ENCODE results near the gene SACM1L.
"Not testable (repeated sequence)": the region's sequence is repeated elsewhere in the genome, so short reads cannot be mapped to it uniquely, and the experiment has no call there.

SACM1L gene

GRCh38 chr3:45666757-45667431, 22.3 kb upstream of the SACM1L start:
- no peak for DNase-seq (ENCODE audit: low read depth)

DNA sequence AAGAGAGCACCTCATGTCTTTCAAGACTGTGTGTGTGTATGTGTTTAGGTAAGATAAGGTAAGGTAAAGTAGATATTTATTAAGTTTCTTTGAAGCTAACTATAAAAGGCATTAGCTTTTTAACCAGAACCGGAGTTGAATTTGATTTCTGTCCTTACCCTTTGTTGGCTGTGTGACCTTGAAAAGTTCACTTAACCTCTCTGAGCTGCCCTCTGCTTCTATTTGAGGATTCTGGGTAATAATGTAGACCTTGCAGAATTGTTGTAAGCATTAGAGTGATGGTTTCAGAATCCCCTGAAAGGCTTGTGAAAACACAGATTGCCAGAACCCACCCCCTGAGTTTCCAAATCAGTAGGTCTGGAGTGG, 21.6 kb upstream of the SACM1L start:
- DNase-seq (ENCODE audit: low read depth) = no peak

DNA sequence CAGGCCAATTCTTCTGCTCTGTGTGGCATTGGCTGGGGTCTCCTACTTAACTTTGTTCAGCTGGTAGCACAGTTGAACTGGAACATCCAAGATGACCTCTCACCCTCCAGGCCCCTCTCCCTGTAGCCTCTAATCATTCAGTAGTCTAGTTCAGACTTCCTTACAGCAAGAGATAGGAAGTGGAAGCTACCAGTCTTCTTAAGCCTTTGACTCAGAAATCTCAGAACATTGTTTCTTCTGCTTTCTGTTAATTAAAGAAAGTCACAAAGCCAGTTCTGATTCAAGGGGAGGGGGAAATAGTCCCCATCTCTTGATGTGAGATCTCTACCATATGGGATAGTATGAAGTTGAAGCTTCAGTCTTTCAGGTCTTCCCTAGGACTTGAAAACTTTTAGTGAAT, 18.8 kb upstream of the SACM1L start:
- DNase-seq (ENCODE audit: low read depth) = no peak

- no peak for DNase-seq (ENCODE audit: low read depth)
Measured at GRCh38 chr3:45670991-45671390, 18.2 kb upstream of the SACM1L start.

DNA sequence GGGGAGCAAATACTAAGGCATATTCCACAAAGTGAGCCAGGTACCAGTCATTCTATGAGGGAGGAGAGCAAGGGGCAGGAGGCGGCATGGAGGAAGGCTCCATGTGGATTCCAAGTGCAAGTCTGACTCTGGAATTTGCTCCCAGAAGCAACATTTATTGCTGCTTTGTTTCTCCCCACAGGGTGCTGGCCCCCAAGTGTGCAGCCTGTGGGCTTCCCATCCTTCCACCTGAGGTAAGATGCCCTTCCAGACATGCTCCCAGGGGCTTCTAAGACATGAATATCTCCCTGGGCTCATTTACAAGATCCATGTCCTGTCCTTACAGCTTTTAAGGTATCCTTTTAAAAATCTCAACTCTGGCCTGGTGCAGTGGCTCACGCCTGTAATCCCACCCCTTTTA, 15.9 kb upstream of the SACM1L start:
- no peak for DNase-seq (ENCODE audit: low read depth)

GRCh38 chr3:45676325-45677032, 12.7 kb upstream of the SACM1L start:
- no peak for DNase-seq (ENCODE audit: low read depth)

DNA sequence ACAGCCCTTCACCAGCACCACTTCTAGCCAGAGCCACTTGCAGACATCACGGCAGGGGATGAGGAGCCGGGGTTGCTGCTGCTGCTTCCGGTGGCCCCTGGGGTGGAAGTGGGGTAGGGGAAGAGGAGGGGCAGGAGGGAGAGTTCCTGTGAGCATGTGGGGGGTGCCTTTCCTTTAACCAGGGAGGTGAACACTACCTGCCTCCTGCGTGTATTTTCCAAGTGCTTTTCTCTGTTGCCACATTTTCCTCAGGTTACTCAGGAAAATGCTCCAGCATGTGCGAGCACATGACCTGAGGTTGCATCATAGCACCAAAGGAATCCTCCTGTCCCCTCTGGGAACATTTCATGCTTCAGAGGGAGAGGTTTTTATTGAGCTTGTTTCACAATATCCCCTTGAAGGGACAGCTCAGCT, 12.2 kb upstream of the SACM1L start:
- DNase-seq (ENCODE audit: low read depth) = no peak

- DNase-seq (ENCODE audit: low read depth) = no peak
Measured at GRCh38 chr3:45677841-45678240, 11.4 kb upstream of the SACM1L start.

DNA sequence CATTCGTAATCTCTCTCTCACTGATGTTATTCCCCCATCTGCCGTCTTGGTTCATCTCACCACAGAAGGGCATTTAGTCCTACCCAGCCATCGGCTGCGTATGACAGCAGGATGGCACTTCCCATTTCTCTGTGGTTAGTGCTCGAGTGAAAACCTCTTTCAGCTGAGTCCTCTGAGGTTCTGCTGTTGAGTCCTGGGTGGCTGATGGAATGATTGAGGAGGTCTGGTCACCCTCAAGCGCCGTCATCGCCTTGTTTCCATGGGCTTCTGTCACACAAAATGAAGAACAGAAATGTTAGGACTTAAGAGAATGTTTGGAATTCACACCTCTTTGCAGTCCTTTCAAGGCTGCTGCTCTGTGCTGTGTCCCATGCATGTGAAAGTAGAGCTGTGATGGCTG, 9.4 kb upstream of the SACM1L start:
- DNase-seq (ENCODE audit: low read depth) = no peak

DNA sequence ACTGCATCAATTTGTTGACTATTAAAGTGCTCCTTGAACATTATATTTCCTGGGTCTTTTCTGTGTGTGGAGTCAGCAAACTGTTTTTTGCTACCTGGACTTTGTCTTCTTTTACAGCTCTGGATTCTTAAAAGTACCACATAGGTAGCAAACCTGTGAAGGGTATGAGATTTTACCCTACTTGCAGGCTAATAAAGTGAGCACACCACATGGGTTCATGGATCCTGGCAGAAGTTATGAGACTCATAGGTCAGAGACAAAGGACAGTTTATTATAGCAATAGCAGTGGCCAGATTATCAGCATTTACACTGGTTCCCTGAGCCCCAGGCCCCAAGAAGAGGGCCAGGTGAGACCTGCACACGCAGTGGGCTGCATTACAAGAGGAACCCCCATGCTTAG, 8.0 kb upstream of the SACM1L start:
- DNase-seq (ENCODE audit: low read depth) = no peak

DNA sequence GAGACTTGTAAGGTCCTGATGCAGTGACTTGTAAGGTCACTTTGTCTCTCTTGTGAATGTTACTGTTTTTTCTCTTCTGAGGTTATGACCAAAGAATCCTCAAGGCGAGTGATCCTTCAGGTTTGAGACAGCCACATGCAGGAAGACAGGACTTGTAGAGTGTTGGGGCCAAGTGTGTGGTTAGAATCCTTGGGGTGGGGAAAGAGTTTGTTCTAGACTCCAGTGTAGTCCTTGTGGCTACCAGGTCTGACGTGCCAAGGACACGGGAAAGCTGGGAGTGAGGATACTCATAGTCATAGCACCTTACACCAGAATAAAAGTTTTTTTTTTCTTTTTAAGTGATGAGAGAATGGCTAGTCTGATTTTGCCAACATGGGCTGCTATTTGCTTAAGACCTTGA, 7.3 kb upstream of the SACM1L start:
- DNase-seq (ENCODE audit: low read depth) = no peak

DNA sequence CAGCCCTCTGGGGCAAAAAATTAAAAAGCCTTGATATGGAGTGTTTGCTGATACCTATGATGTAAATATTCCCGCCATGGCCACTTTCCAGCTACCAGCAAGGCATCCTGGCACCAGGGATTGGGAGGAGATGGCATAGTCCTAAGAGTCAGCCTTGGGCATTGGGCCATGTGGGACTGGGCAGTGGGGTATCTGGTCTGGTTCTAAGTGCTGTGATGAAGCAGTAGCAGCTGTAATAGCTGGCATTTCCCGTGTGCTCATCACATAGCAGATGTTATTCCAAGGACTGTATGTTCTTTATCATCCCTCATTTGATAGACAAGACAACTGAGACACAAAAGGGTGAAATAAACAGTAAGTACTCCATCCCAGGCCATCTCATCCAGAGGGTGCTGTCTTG, 6.9 kb upstream of the SACM1L start:
- no peak for DNase-seq (ENCODE audit: low read depth)

DNA sequence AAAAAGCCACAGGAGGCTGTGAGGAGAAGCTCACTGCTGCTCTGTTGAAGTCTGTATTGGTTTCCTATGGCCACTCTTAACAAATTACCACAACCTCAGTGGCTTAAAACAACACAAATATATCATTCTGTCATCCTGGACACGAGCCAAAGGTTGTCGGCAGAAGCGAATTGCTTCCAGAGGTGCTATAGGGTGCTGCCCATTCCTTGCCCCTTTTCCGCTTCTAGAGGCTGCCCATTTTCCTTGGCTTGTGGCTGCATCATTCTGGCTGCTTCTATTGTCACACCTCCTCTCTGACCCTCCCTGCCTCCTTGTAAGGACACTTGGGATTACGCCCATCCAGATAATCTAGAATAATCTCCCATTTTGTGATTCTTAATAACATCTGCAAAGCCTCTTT, 6.4 kb upstream of the SACM1L start:
- no peak for DNase-seq (ENCODE audit: low read depth)

- DNase-seq (ENCODE audit: low read depth) = no peak
Measured at GRCh38 chr3:45683417-45684326, 5.5 kb upstream of the SACM1L start.

GRCh38 chr3:45684327-45684892, 4.8 kb upstream of the SACM1L start:
- no peak for DNase-seq (ENCODE audit: low read depth)

- not testable (repeated sequence) for DNase-seq (ENCODE audit: low read depth)
Measured at GRCh38 chr3:45685722-45686121, 3.5 kb upstream of the SACM1L start.

DNA sequence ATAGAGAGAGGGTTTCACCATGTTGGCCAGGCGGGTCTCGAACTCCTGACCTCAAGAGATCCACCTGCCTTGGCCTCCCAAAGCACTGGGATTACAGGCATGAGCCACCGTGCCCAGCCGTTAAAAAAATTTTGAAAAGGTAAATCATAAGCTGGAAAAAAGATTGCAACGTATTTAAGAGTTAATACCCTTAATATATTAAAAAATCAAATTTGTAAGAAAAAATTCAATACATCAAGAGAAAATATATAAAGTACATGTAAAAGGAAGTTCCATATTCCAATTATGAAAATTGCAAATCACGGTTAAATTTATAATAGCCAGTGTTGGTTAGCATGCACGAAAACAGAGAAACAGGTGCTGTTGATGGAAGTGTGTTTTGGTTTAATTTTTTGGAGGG, 2.3 kb upstream of the SACM1L start:
- no peak for DNase-seq (ENCODE audit: low read depth)

- no peak for DNase-seq (ENCODE audit: low read depth)
Measured at GRCh38 chr3:45687828-45688193, 1.4 kb upstream of the SACM1L start.

GRCh38 chr3:45688194-45688881, 858 bp upstream of the SACM1L start:
- no peak for DNase-seq (ENCODE audit: low read depth)

GRCh38 chr3:45689787-45690145, 570 bp downstream of the SACM1L start:
- DNase-seq (ENCODE audit: low read depth) = no peak

DNA sequence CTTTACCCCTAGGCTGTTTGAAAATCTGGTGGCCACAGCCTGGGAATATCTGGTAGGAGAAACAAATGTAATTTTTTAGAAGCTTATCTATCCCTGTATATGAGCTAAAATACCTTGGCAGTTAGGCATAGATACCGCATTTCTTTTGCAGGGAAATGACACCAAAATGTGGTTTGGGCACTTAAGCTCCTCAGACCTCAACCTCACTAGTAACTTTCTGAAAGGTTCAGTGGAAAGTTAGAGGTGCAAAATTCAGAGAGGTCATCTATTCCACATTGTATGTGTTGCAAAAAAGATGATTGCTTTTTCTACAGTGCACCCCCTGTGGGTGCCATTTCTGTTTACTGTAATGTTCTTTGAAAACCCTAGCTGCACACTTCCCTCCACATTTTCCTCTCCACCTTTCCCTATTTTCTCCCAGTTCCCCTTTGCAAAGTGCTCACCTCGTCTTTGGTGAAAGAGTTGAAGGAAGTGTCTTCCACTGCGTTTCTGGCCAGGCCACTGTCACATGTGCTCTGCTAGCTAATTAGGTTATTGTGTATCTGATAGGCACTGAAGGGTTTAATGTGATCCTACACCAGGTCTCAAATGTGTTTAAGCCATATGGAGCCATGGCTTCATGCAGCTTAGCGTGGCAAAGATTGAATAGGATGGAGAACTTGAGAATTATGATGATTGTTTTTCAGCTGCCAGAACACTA, 1.3 kb downstream of the SACM1L start:
- DNase-seq (ENCODE audit: low read depth) = no peak

GRCh38 chr3:45691842-45692241, 2.6 kb downstream of the SACM1L start:
- no peak for DNase-seq (ENCODE audit: low read depth)
